Measurements from ENCODE around the gene ATXN1. TPM values are rescaled to one million over a fixed set of nuclear protein-coding genes. Genes with fewer than 3 reads are reported as not detected.
"Not testable (repeated sequence)": the region's sequence is repeated elsewhere in the genome, so short reads cannot be mapped to it uniquely, and the experiment has no call there.

ATXN1 gene
- polyA plus RNA-seq, 1 donor from 2014 or later: 28.2 TPM

DNA sequence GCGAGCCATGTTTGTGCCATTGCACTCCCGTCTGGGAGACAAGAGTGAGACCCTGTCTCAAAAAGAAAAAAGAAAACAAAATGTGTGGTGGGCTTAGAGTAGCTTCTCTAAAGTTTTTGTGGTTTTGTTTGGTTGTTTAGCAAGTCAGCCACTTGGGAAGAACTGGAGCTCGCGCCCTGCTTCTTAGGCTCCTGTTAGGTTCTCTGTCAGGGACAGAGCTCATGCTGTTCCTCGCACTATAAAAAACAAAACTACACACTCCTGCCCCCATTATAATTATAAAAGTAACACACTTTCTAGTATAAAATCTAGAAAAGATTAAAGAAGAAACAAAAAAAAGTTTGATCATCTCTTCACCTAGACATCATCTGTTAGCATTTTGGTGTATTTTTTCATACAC lies 489.8 kb downstream of the ATXN1 start:
- Histone ChIP-seq H3K4me3 (ENCODE audit: low read length) (no peak overlapping the region), H3F3A (ENCODE audit: insufficient read depth, low read length, poor library complexity, severe bottlenecking) (no peaks in the 10 kb centered on the region), H2AFZ (ENCODE audit: low read depth, low read length) (no peak overlapping the region), H3K9me3 (ENCODE audit: low read length) (no peaks in the 10 kb centered on the region), H4K20me1 (ENCODE audit: insufficient read depth) (no peaks in the 10 kb centered on the region), H3K27ac (ENCODE audit: low read length) (no peak overlapping the region), H3K27me3 (ENCODE audit: insufficient read depth, low read depth, low read length) (no peaks in the 10 kb centered on the region), H3K4me2 (ENCODE audit: low read length) (no peak overlapping the region), H3K36me3 (ENCODE audit: insufficient read depth, low read length) (no peaks in the 10 kb centered on the region), H3K79me2 (replicated peaks; ENCODE audit: insufficient read depth, low read length) (no peaks in the 10 kb centered on the region), H3K9ac (ENCODE audit: low read length) (no peak overlapping the region), H3K9me2 (ENCODE audit: insufficient read depth, low read length) (no peaks in the 10 kb centered on the region)
- TF ChIP-seq, protein P1, sequence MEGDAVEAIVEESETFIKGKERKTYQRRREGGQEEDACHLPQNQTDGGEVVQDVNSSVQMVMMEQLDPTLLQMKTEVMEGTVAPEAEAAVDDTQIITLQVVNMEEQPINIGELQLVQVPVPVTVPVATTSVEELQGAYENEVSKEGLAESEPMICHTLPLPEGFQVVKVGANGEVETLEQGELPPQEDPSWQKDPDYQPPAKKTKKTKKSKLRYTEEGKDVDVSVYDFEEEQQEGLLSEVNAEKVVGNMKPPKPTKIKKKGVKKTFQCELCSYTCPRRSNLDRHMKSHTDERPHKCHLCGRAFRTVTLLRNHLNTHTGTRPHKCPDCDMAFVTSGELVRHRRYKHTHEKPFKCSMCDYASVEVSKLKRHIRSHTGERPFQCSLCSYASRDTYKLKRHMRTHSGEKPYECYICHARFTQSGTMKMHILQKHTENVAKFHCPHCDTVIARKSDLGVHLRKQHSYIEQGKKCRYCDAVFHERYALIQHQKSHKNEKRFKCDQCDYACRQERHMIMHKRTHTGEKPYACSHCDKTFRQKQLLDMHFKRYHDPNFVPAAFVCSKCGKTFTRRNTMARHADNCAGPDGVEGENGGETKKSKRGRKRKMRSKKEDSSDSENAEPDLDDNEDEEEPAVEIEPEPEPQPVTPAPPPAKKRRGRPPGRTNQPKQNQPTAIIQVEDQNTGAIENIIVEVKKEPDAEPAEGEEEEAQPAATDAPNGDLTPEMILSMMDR (IDR thresholded peaks at IDR 0.05; ENCODE audit: poor library complexity, severe bottlenecking): no peak
- no peak for TF ChIP-seq MXI1 (conservative IDR thresholded peaks at IDR 0.05; ENCODE audit: poor library complexity, severe bottlenecking)

DNA sequence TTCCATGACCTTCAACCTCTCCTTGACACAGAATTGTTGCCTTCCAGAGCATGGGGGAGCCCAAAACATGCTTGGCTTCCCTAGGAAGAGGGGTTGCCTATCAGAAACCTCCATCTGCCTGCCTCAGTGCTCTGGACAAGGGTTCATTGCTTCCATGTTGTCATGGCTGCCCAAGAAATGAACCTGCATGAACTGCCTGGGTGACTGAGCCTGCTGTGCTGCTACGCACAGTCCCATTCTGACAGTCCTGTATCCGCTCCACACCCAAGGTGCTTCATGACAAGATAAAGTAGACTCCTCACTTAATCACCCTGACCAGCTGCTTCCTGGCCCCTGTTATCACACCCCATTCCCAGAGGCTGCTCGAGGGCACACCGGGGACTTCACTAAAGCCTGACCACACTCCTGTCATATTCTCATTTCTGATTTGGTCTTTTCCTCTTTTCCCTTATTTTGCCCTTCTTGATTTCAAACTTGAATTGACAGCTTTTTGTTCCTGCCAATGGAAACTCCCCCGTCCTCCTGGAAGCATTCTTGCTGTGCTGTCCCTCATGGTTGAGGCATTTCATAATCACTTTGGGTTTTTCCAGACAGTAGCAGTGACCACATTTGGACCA lies 491.0 kb downstream of the ATXN1 start:
- Histone ChIP-seq H3K4me3 (ENCODE audit: low read length) (no peak overlapping the region), H3K36me3 (ENCODE audit: insufficient read depth, low read length) (no peaks in the 10 kb centered on the region), H3K4me2 (ENCODE audit: low read length) (no peak overlapping the region), H3K79me2 (replicated peaks; ENCODE audit: insufficient read depth, low read length) (no peaks in the 10 kb centered on the region), H3F3A (ENCODE audit: insufficient read depth, low read length, poor library complexity, severe bottlenecking) (no peaks in the 10 kb centered on the region), H3K9me2 (ENCODE audit: insufficient read depth, low read length) (no peaks in the 10 kb centered on the region), H3K9ac (ENCODE audit: low read length) (no peak overlapping the region), H3K9me3 (ENCODE audit: low read length) (no peaks in the 10 kb centered on the region), H3K27ac (ENCODE audit: low read length) (no peak overlapping the region), H4K20me1 (ENCODE audit: insufficient read depth) (no peaks in the 10 kb centered on the region), H2AFZ (ENCODE audit: low read depth, low read length) (no peak overlapping the region), H3K27me3 (ENCODE audit: insufficient read depth, low read depth, low read length) (no peaks in the 10 kb centered on the region)
- TF ChIP-seq, protein P1 (IDR thresholded peaks at IDR 0.05; ENCODE audit: poor library complexity, severe bottlenecking): no peak
- TF ChIP-seq, protein P2, sequence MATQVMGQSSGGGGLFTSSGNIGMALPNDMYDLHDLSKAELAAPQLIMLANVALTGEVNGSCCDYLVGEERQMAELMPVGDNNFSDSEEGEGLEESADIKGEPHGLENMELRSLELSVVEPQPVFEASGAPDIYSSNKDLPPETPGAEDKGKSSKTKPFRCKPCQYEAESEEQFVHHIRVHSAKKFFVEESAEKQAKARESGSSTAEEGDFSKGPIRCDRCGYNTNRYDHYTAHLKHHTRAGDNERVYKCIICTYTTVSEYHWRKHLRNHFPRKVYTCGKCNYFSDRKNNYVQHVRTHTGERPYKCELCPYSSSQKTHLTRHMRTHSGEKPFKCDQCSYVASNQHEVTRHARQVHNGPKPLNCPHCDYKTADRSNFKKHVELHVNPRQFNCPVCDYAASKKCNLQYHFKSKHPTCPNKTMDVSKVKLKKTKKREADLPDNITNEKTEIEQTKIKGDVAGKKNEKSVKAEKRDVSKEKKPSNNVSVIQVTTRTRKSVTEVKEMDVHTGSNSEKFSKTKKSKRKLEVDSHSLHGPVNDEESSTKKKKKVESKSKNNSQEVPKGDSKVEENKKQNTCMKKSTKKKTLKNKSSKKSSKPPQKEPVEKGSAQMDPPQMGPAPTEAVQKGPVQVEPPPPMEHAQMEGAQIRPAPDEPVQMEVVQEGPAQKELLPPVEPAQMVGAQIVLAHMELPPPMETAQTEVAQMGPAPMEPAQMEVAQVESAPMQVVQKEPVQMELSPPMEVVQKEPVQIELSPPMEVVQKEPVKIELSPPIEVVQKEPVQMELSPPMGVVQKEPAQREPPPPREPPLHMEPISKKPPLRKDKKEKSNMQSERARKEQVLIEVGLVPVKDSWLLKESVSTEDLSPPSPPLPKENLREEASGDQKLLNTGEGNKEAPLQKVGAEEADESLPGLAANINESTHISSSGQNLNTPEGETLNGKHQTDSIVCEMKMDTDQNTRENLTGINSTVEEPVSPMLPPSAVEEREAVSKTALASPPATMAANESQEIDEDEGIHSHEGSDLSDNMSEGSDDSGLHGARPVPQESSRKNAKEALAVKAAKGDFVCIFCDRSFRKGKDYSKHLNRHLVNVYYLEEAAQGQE (IDR thresholded peaks at IDR 0.05; ENCODE audit: borderline replicate concordance): no peak
- no peak for TF ChIP-seq RAD21 (conservative IDR thresholded peaks at IDR 0.05)
- TF ChIP-seq EZH2 (IDR thresholded peaks at IDR 0.05; ENCODE audit: borderline replicate concordance, insufficient read depth, low read length, poor library complexity, severe bottlenecking): no peak
- TF ChIP-seq EP300 (conservative IDR thresholded peaks at IDR 0.05; ENCODE audit: poor library complexity, severe bottlenecking): no peak
- no peak for TF ChIP-seq TAF1 (IDR thresholded peaks at IDR 0.05; ENCODE audit: low read depth)
- no peak for TF ChIP-seq SMC3 (conservative IDR thresholded peaks at IDR 0.05; ENCODE audit: poor library complexity)
- TF ChIP-seq POLR2AphosphoS5 (IDR thresholded peaks at IDR 0.05): no peak
- TF ChIP-seq MXI1 (conservative IDR thresholded peaks at IDR 0.05; ENCODE audit: poor library complexity, severe bottlenecking): no peak

DNA sequence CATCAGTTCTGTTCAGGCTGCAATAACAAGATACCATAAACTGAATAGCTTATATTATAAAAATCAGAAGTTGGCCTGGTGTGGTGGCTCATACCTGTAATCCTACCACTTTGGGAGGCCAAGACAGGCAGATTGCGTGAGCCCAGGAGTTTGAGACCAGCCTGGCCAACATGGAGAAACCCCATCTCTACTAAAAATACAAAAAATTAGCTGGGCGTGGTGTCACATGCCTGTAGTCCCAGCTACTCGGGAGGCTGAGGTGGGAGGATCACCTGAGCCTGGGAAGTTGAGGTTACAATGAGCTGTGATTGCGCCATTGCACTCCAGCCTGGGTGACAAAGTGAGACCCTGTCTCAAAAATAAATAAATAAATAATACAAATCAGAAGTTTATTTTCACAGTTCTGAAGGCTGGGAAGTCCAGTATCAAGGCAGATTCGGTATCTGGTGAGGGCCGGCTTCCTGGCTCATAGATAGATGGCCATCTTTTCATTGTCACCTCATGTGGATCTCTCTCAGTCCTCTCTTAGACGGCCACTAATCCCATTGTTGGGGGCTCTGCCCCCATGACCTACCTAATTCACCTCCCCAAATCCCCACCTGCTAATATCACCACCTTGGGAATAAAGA lies 491.7 kb downstream of the ATXN1 start:
- H3K4me2 ChIP-seq (ENCODE audit: low read length); H3K9me3 ChIP-seq (ENCODE audit: low read length); H4K20me1 ChIP-seq (ENCODE audit: insufficient read depth); H3K79me2 ChIP-seq (replicated peaks; ENCODE audit: insufficient read depth, low read length); H2AFZ ChIP-seq (ENCODE audit: low read depth, low read length); H3K27me3 ChIP-seq (ENCODE audit: insufficient read depth, low read depth, low read length); H3K27ac ChIP-seq (ENCODE audit: low read length); H3K9ac ChIP-seq (ENCODE audit: low read length); H3F3A ChIP-seq (ENCODE audit: insufficient read depth, low read length, poor library complexity, severe bottlenecking); H3K9me2 ChIP-seq (ENCODE audit: insufficient read depth, low read length); H3K4me3 ChIP-seq (ENCODE audit: low read length); H3K36me3 ChIP-seq (ENCODE audit: insufficient read depth, low read length): not testable (repeated sequence)

Data from neural cell (in vitro differentiated cells).